NCI-H1694 (cell line): Measurements from ENCODE around the gene APOL3.
"Not testable (repeated sequence)": the region's sequence is repeated elsewhere in the genome, so short reads cannot be mapped to it uniquely, and the experiment has no call there.

Experiments used
- DNase-seq: peaks from one replicate; lab custom pipeline; 2025; lab: John Stamatoyannopoulos, UW

APOL3 gene

GRCh38 chr22:36156515-36157419 is 3.8 kb downstream of the APOL3 start:
- no peak for DNase-seq

- DNase-seq = no peak
These were observed 4.4 kb downstream of the APOL3 start for GRCh38 chr22:36156119-36156514.

- no peak for DNase-seq
These were observed 4.9 kb downstream of the APOL3 start for GRCh38 chr22:36155702-36156101.

DNA sequence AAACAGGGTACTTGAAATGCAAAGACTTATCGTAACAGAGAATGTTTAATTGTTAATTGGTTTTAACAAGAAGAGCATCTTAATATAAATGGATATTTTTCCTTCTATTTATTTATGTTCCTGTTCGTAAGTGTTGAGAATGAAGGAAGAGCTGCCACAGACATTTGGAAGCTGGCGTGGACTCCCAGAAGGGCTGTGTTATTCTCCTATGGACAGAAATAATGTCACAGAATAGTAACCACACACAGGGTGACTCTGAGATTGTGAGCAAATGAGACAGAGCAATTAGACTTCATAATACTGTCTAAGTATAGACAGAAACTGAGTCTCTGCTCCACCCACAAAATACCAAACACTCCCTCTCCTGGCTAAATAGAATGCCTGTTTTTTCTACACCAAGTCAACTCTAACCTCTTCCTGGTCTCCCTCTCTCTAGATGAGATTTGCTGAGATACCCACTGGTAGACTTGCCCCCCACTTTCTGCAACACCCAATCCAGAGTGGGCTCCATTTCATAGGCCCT is 6.1 kb downstream of the APOL3 start:
- DNase-seq = no peak

DNA sequence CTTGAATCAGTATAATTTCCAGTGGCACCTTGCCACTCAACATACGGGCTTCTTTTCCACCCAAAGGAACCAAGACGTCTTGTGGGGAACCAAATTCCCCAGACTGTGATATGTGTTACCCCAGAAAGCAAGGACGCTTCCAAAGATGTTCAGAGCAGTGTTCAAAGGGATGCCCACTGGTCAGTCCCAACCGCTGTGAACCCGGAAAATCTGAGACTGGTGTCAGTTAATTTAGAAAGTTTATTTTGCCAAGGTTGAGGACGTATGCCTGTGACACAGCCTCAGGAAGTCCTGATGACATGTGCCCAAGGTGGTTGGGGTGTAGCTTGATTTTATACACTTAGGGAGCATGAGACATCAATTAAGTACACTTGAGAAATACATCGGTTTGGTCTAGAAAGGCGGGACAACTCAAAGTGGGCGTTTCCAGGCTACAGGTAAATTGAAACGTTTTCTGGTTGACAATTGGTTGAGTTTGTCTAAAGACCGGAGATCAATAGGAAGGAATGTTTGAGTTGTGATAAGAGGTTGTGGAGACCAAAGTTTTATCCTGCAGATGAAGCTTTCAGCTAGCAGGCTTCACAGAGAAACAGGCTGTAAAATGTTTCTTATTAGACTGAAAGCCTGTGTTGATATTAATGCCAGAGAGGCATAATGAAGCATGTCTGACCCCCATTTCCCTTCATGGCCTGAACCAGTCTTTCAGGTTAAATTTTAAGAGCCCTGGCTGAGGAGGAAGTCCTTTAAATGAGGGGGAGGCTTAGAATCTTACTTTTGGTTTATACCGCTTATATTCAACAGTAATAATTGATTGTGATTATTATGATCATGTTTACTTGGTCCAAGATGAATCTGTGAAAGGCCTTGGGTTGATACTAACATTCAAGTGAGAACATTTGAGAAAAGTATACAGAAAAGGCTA is 6.8 kb downstream of the APOL3 start:
- no peak for DNase-seq

- not testable (repeated sequence) for DNase-seq
These were observed 7.7 kb downstream of the APOL3 start for GRCh38 chr22:36152821-36153220.

GRCh38 chr22:36152088-36152487 is 8.5 kb downstream of the APOL3 start:
- no peak for DNase-seq

GRCh38 chr22:36151006-36151595 is 9.5 kb downstream of the APOL3 start:
- DNase-seq = no peak

DNA sequence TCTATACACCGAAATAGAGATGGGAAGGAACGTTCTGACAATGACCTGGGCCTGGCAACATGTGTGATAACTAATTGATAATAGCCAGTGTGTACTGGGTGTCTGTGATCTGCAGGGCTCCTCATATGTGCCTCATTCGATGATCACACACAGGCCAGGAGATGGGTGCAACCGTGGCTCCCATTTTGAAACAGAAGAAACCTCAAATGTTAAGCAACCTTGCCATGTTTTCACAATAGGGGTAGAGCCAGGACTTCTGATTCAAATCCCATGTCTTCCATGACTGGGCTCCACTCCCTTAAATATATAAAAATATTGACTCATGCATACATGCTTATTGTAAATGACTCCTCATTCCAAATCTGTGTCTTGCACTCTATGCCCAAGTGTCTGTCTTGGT is 11.1 kb downstream of the APOL3 start:
- no peak for DNase-seq

DNA sequence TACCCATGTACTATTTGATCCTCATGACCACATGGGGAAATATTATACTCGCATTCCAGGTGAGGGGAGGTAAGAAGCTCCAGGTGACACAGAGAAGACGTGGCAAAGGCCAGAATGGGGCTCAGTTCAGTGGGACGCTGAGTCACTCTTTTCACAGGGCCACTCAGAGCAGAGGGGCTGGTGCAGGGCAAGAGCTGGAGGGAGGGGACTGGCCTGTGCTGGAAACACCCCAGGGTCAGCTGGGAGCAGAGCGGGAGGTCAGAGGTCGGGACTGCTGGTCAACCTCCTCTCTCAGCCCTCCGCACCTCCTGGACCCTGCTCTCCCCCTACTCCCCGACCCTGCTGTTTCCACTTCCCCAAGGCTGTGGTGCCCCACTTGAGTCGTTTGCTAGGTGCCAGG is 12.1 kb downstream of the APOL3 start:
- no peak for DNase-seq

- no peak for DNase-seq
These were observed 13.3 kb downstream of the APOL3 start for GRCh38 chr22:36147196-36147791.

GRCh38 chr22:36145881-36146280 is 14.7 kb downstream of the APOL3 start:
- DNase-seq = no peak

DNA sequence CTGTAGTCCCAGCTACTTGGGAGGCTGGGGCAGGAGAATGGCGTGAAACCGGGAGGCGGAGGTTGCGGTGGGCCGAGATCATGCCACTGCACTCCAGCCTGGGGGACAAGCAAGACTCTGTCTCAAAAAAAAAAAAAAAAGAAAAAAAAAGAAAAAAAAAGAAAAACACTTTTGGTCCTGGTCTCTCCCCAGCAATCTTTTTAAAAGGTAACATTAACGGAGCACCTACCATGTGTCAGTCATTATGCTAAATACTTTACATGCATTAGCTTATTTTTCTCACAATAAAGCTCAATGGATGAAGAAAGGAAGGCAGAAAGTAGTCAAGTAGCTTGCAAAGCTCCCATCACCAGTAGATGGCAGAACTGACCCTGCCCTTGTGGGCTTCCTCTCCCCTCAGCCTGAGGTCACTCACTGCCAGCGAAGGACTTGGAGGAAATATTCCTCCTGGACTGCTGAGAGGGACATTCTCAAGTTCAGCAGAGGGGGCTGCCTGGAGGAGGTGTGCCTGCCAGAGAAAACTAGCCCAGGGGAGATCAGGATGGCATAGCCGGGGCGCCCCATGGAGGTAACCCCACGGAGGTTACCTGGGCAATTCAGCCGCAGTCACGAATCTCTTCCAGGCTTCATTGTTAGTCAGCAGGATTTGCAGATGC is 15.5 kb downstream of the APOL3 start:
- DNase-seq = peak; percentile 3

DNA sequence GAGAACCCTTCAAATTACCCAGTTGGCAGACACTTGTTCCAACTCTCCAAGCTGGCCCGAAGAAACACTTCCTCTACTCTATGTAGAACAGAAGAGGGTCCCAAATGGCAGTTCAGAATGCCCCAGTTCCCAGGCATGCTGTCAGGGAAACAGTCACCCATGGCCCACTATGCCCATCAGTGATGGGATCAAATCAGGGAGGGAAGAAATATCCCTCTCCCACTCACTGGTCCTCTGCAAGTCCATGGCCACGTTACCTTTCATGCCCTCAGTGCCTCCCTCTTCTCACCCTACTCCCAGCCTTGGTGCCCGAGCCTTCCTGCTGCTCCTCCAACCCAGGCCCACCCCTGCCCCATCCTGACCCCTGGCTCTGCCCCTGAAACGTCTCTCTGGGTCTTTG is 16.6 kb downstream of the APOL3 start:
- no peak for DNase-seq

GRCh38 chr22:36143066-36143815 is 17.3 kb downstream of the APOL3 start:
- no peak for DNase-seq

DNA sequence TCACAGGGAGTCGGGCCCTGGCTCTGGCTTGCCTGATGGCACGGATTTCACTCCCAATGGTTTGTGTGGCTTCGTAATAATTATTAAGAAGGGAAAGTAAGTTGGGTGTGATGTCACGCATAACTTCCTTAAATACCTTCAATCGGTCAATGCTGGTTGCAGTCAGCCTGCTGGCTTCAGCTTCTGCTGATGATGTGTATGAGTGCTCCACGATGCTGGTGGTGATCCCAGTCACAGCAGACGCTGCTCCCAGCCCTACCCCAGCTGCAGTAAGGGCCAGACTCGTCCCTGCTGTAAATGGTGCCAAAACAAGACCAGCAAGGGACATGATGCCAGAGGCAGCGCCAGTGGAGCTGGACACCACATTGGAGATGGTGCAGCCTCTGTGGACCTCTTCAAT is 19.1 kb downstream of the APOL3 start:
- no peak for DNase-seq

- DNase-seq = not testable (repeated sequence)
These were observed 21.8 kb downstream of the APOL3 start for GRCh38 chr22:36138709-36139108.

DNA sequence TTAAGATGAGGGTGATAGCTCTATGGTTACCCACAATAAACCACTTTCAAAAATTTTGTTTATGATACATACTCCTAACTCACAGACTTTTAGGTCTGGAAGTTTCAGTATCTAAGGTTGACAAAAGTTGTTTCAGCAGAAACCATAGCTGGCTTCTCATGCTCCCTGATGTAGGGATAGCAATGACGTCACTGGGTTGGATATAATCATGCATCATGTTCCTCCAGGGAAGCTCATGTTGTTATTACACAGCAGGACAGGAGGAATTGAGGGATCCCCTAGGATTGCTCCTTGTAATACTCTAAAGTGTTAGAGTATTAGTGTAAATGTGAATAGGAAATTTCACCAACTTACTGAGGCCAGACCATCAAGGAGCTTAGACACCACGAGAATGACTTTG is 23.6 kb downstream of the APOL3 start:
- DNase-seq = no peak

DNA sequence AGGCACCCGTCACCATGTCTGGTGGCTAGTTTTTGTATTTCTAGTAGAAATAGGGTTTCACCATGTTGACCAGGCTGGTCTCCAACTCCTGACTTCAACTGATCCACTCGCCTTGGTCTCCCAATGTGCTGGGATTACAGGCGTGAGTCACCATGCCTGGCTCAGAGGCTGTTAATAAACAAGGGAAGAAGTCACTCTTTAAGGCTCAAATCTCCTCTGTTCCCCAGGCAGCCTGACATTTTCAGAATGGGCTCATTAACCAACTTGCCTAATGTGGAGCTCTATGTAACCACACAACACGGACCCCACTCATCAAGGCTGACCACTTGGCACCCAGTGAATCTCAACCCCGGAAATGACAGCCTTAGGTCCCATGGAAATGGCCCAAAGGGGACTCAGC is 24.1 kb downstream of the APOL3 start:
- DNase-seq = no peak

GRCh38 chr22:36135306-36135980 is 25.1 kb downstream of the APOL3 start:
- no peak for DNase-seq
